Gastrocnemius medialis (tissue), 4 donors: ENCODE measurements around the gene ACOT7. TPM values are rescaled to one million over a fixed set of nuclear protein-coding genes. Genes with fewer than 3 reads are reported as not detected.

Experiments
- ATAC-seq, 2 donors: fragments of 150-250 bp; one replicate each; pipeline ENCODE4 v1.9.1; 2016
- DNase-seq, 2 donors: peaks; one replicate each; pipeline ENCODE4 v3.0.0-alpha.2; 2019
- H3K27ac ChIP-seq, 4 donors: fragments of 200-600 bp; sonication (generic); 1 replicate in 1 of 4; 2 replicates in 3 of 4; pipeline ENCODE4 v1.5.1; 2016 to 2018; ENCODE audit warnings: mild to moderate bottlenecking in 2 of 4, moderate library complexity in 1 of 4
- H3K27me3 ChIP-seq, 3 donors: fragments of 200-600 bp; sonication (generic) in 2 of 3; 1 replicate in 1 of 3; 2 replicates in 2 of 3; pipeline versions ENCODE4 v1.5.1 to v1.6.0; 2016 to 2019; ENCODE audit warnings: mild to moderate bottlenecking in 1 of 3, moderate library complexity in 1 of 3
- H3K36me3 ChIP-seq, 2 donors: fragments of 200-600 bp; sonication (generic) in 1 of 2; one replicate each; pipeline ENCODE4 v1.5.1; 2017 to 2018
- H3K4me1 ChIP-seq, 2 donors: fragments of 200-600 bp; sonication (generic) in 1 of 2; one replicate each; pipeline ENCODE4 v1.5.1; 2016 to 2017; ENCODE audit warnings: mild to moderate bottlenecking in 2 of 2
- H3K4me3 ChIP-seq, 4 donors: fragments of 200-600 bp; sonication (generic) in 3 of 4; 1 replicate in 1 of 4; 2 replicates in 3 of 4; pipeline ENCODE4 v1.5.1; 2016 to 2019; ENCODE audit warnings: mild to moderate bottlenecking in 2 of 4
- H3K9me3 ChIP-seq, 3 donors: fragments of 200-600 bp; sonication (generic) in 2 of 3; 1 replicate in 1 of 3; 2 replicates in 2 of 3; pipeline ENCODE4 v1.5.1; 2016 to 2019
- CTCF ChIP-seq, 5 experiments: fragments of 450-650 bp in 3 of 5; fragments of 200-600 bp in 2 of 5; sonication (generic) in 2 of 5; IDR thresholded peaks in 4 of 5; conservative IDR thresholded peaks in 1 of 5; 1 replicate in 4 of 5; 2 replicates in 1 of 5; pipeline ENCODE4 v1.5.1; 2016 to 2019; ENCODE audit warnings: antibody characterized with exemption in 5 of 5, mild to moderate bottlenecking in 3 of 5, moderate library complexity in 3 of 5
- POLR2A ChIP-seq, 2 donors: fragments of 450-650 bp; IDR thresholded peaks; one replicate each; pipeline ENCODE4 v1.6.1; 2017; ENCODE audit warnings: antibody characterized with exemption in 2 of 2, mild to moderate bottlenecking in 2 of 2, moderate library complexity in 2 of 2
- in situ Hi-C, 4 donors: fragments of 200-750 bp; cut with MboI; loops; one replicate each; pipeline versions ENCODE4 v1.15.0 to v1.8.0; 2017; ENCODE audit warnings: low sequenced_read_pairs in 4 of 4
- intact Hi-C: fragments of 100-400 bp; cut with DNase I; formaldehyde crosslinking; loops from one replicate; pipeline ENCODE4 v1.15.1; 2023; ENCODE audit warnings: low total_unique reads
- total RNA-seq, 4 donors: library from RNA; depleted of rRNA; stranded (reverse); fragments of >200 nt; gene quantifications; one replicate each; pipeline versions ENCODE4 v1.1.0 to v1.2.3, GENCODE V29; 2016

Gene ACOT7
- total RNA-seq, 4 donors from 2014 or later: 1.3 to 5.8 (median 3.2) TPM

GRCh38 chr1:6414443-6414844, 20.9 kb upstream of the ACOT7 start:
- Histone ChIP-seq H3K4me1 (peaks cover 0 to 5% of the 10 kb centered on the region in 2 donors), H3K36me3 (no peaks in the 10 kb centered on the region), H3K27me3 (peaks cover 62 to 65% (median 63%) of the 10 kb centered on the region in 3 donors), H3K27ac (no peak overlapping the region), H3K9me3 (no peaks in the 10 kb centered on the region), H3K4me3 (no peak overlapping the region)
- no peak for TF ChIP-seq POLR2A (IDR thresholded peaks at IDR 0.05)
- TF ChIP-seq CTCF (IDR thresholded peaks at IDR 0.05 in 4 of 5, conservative IDR thresholded peaks at IDR 0.05 in 1 of 5): no peak
- in situ Hi-C loops (loop anchor here in 1 of 4 donors (25.0 kb wide), 1 partner anchor 177 kb away; the partner anchor contains the start of genes HES3 and ICMT), intact Hi-C loops (no loop called here)
- ATAC-seq (no peak), DNase-seq (no peak)

- H3K27me3 ChIP-seq: peaks cover 53 to 55% (median 54%) of the 10 kb centered on the region in 3 donors
- in situ Hi-C loops: loop anchor here in 1 of 4 donors (25.0 kb wide), 1 partner anchor 176 kb away; the partner anchor contains the start of genes HES3 and ICMT
- ATAC-seq (no peak), DNase-seq (no peak)
- H3K4me1 ChIP-seq: no peaks in the 10 kb centered on the region
- H3K4me3 ChIP-seq: no peak overlapping the region
- H3K27ac ChIP-seq: no peak overlapping the region
- no peaks in the 10 kb centered on the region for H3K9me3 ChIP-seq
- TF ChIP-seq CTCF (IDR thresholded peaks at IDR 0.05 in 4 of 5, conservative IDR thresholded peaks at IDR 0.05 in 1 of 5): no peak
- TF ChIP-seq POLR2A (IDR thresholded peaks at IDR 0.05): no peak
- intact Hi-C loops: no loop called here
- no peaks in the 10 kb centered on the region for H3K36me3 ChIP-seq
These were observed 19.3 kb upstream of the ACOT7 start for GRCh38 chr1:6412896-6413295.

- DNase-seq (no peak), ATAC-seq (no peak)
- in situ Hi-C loops: loop anchor here in 1 of 4 donors (25.0 kb wide), 1 partner anchor 173 kb away; the partner anchor contains the start of genes HES3 and ICMT
- intact Hi-C loops: no loop called here
- Histone ChIP-seq H3K27me3 (peaks cover 28 to 34% (median 32%) of the 10 kb centered on the region in 3 donors), H3K4me3 (no peak overlapping the region), H3K36me3 (no peaks in the 10 kb centered on the region), H3K4me1 (no peaks in the 10 kb centered on the region), H3K27ac (no peak overlapping the region), H3K9me3 (no peaks in the 10 kb centered on the region)
- TF ChIP-seq CTCF (IDR thresholded peaks at IDR 0.05 in 4 of 5, conservative IDR thresholded peaks at IDR 0.05 in 1 of 5) (no peak), POLR2A (IDR thresholded peaks at IDR 0.05) (no peak)
These were observed 16.8 kb upstream of the ACOT7 start for GRCh38 chr1:6410248-6410893.

GRCh38 chr1:6409733-6410132, 16.2 kb upstream of the ACOT7 start:
- no peak overlapping the region for H3K27ac ChIP-seq
- TF ChIP-seq POLR2A (IDR thresholded peaks at IDR 0.05): no peak
- TF ChIP-seq CTCF (IDR thresholded peaks at IDR 0.05 in 4 of 5, conservative IDR thresholded peaks at IDR 0.05 in 1 of 5): no peak
- intact Hi-C loops: no loop called here
- H3K36me3 ChIP-seq: no peaks in the 10 kb centered on the region
- peaks cover 22 to 32% (median 25%) of the 10 kb centered on the region in 3 donors for H3K27me3 ChIP-seq
- no peaks in the 10 kb centered on the region for H3K9me3 ChIP-seq
- ATAC-seq (no peak), DNase-seq (no peak)
- H3K4me3 ChIP-seq: no peak overlapping the region
- in situ Hi-C loops: loop anchor here (10.0 to 25.0 kb wide), 4 partner anchors 55 to 172 kb away; partner anchors contain the start of genes HES3 (in 2 of the 4) and ICMT (in 1 of the 4)
- H3K4me1 ChIP-seq: no peaks in the 10 kb centered on the region
